Measurements from ENCODE around the gene OXSR1. TPM values are rescaled to one million over a fixed set of nuclear protein-coding genes. Genes with fewer than 3 reads are reported as not detected.

OXSR1 gene
- total and polyA plus RNA-seq, 10 of the 15 experiments (the other 5 are each of a cell fraction or from before 2014, with no cell fraction given), result 12.4 to 54.6 (median 35.7) TPM

- in situ Hi-C loops (cut with MboI) (no loop called here), intact Hi-C loops (cut with micrococcal nuclease; ENCODE audit: unreplicated experiment) (no loop called here)
- Histone ChIP-seq H2AFZ (ENCODE audit: control insufficient read depth, low read depth, low read length) (no peak overlapping the region), H3K9me3 (replicated peaks; ENCODE audit: control insufficient read depth, insufficient read depth, low read length) (peaks cover 9% of the 10 kb centered on the region; the same call in 2 of the 3 replicates), H3K27me3 (replicated peaks in 1 of 2; ENCODE audit: control insufficient read depth in 2 of 2, insufficient read depth in 2 of 2, low read length in 1 of 2) (no peaks in the 10 kb centered on the region), H3K79me2 (ENCODE audit: control insufficient read depth, insufficient read depth, low read length) (peaks cover 36% of the 10 kb centered on the region), H3K27ac (ENCODE audit: control insufficient read depth, insufficient read depth) (no peak overlapping the region), H3K4me1 (ENCODE audit: control insufficient read depth, insufficient read depth, low read length) (peaks cover 28% of the 10 kb centered on the region), H3K9ac (ENCODE audit: control insufficient read depth, insufficient read depth, low read length) (no peak overlapping the region), H3K4me2 (ENCODE audit: control insufficient read depth, insufficient read depth) (no peak overlapping the region; the same call in 1 of the 2 replicates), H3K4me3 (no peak overlapping the region), H4K20me1 (ENCODE audit: control insufficient read depth, insufficient read depth) (no peaks in the 10 kb centered on the region), H3K36me3 (ENCODE audit: control insufficient read depth in 2 of 2, insufficient read depth in 2 of 2, low read length in 1 of 2) (peaks cover 0 to 15% of the 10 kb centered on the region in 2 experiments; a peak in 1 of 4 replicates)
- FAIRE-seq (no peak), ATAC-seq (no peak), DNase-seq (ENCODE audit: low read depth, low spot score) (no peak)
- ChIA-PET SMC1A (ENCODE audit: uncharacterized antibody, unreplicated experiment) (interaction anchor here (2.5 to 8.2 kb wide), 3 partner anchors 12 to 68 kb away, joined by 13 to 92 read pairs (median 89); partner anchors contain the start of gene OXSR1), POLR2A (interaction anchor here (0.8 to 8.8 kb wide), 3 partner anchors 11 to 22 kb away, joined by 4 to 146 read pairs (median 48); partner anchors contain the start of gene OXSR1), CTCF (interaction anchor here (0.7 to 8.2 kb wide), 6 partner anchors 11 to 201 kb away, joined by 3 to 74 read pairs (median 4); partner anchors contain the start of gene OXSR1), RAD21 (ENCODE audit: unreplicated experiment) (interaction anchor here (2.0 kb wide), 1 partner anchor 22 kb away, joined by 15 read pairs; the partner anchor contains the start of gene OXSR1)
- 100% methylated on average over 1 of the region's 1 CpG for WGBS (ENCODE audit: insufficient coverage, insufficient replicate concordance, low lambda C conversion rate, missing lambda C conversion rate)
- BruUV-seq (replicated peaks), result no TSS peak
- TF ChIP-seq EP300 (IDR thresholded peaks at IDR 0.05; ENCODE audit: borderline replicate concordance in 1 of 2, control insufficient read depth in 1 of 2, low read depth in 2 of 2, low read length in 2 of 2) (no peak), ZBTB11 (CRISPR knock-in tag; IDR thresholded peaks at IDR 0.05) (no peak), ZNF622 (IDR thresholded peaks at IDR 0.05) (no peak), POLR2AphosphoS5 (IDR thresholded peaks at IDR 0.05; ENCODE audit: low read length) (no peak), ZNF687 (IDR thresholded peaks at IDR 0.05) (no peak), ZBTB40 (IDR thresholded peaks at IDR 0.05; ENCODE audit: borderline replicate concordance) (no peak), GATAD2B (conservative IDR thresholded peaks at IDR 0.05; ENCODE audit: low read depth) (no peak), FOS (IDR thresholded peaks at IDR 0.05; ENCODE audit: borderline replicate concordance, extremely low read depth, insufficient read length) (no peak), RUNX3 (IDR thresholded peaks at IDR 0.05; ENCODE audit: low read length) (no peak), NFXL1 (IDR thresholded peaks at IDR 0.05; ENCODE audit: borderline replicate concordance) (no peak), YBX1 (IDR thresholded peaks at IDR 0.05) (no peak), TCF3 (IDR thresholded peaks at IDR 0.05; ENCODE audit: borderline replicate concordance, insufficient read depth, low read depth, low read length) (no peak)
These were observed 22.4 kb upstream of the OXSR1 start for GRCh38 chr3:38142959-38143358.

Measured in GM12878 (cell line).